IMR-90 (cell line): ENCODE results near the gene CTNNA1. TPM values are rescaled to one million over a fixed set of nuclear protein-coding genes. Genes with fewer than 3 reads are reported as not detected.
A peak's percentile ranks its signal among the peaks of the same experiment; 100 is the strongest.

ENCODE experiments used
- ATAC-seq: fragments of 200-7000 bp; cut with Tn5 transposase; 2 replicates; pipeline ENCODE4 v1.9.1; 2020; ENCODE audit warnings: low read depth, mild to moderate bottlenecking, moderate library complexity
- BruUV-seq: library from RNA; stranded (reverse); fragments of 400-500 nt; replicated peaks from 2 replicates; lab custom pipeline; 2021; lab: Mats Ljungman, UMichigan
- CTCF ChIA-PET: fragments of 300-600 bp; formaldehyde crosslinking; extraction: SDS; loops from one replicate; lab custom pipeline; 2021; ENCODE audit warnings: antibody characterized with exemption; lab: Yijun Ruan, JAX
- POLR2A ChIA-PET: fragments of 300-600 bp; sonication (Branson Sonifier 250); formaldehyde crosslinking; loops from one replicate; lab custom pipeline; 2022; ENCODE audit warnings: antibody characterized with exemption; ENCODE audit not compliant: unreplicated experiment; lab: Charles Lee
- DNase-seq: peaks from one replicate; pipeline ENCODE4 v3.0.0; 2013
- H2AFZ ChIP-seq: replicated peaks from 2 replicates; pipeline ENCODE3; 2013; ENCODE audit warnings: low read length, mild to moderate bottlenecking; ENCODE audit not compliant: poor library complexity
- H2AK5ac ChIP-seq: 2 replicates; pipeline ENCODE4 v1.6.1; 2013; ENCODE audit warnings: low read depth, low read length, inconsistent platforms
- H2AK9ac ChIP-seq: replicated peaks from 2 replicates; pipeline ENCODE3; 2013; ENCODE audit warnings: mild to moderate bottlenecking, low read depth, low read length, moderate library complexity; ENCODE audit not compliant: poor library complexity
- H2BK120ac ChIP-seq: 2 replicates; pipeline ENCODE4 v1.6.1; 2013; ENCODE audit warnings: low read depth, low read length, inconsistent platforms
- H2BK15ac ChIP-seq: 3 replicates; pipeline ENCODE4 v1.6.1; 2013; ENCODE audit warnings: low read depth, low read length, inconsistent platforms
- H2BK20ac ChIP-seq: 2 replicates; pipeline ENCODE4 v1.6.1; 2013; ENCODE audit warnings: low read depth, mild to moderate bottlenecking, inconsistent platforms, low read length, moderate library complexity
- H2BK5ac ChIP-seq: 2 replicates; pipeline ENCODE4 v1.6.1; 2013; ENCODE audit warnings: mild to moderate bottlenecking, low read depth, low read length, inconsistent platforms; ENCODE audit not compliant: poor library complexity, severe bottlenecking
- H3K14ac ChIP-seq: replicated peaks from 2 replicates; pipeline ENCODE4 v1.6.1; 2013; ENCODE audit warnings: low read depth, low read length, inconsistent platforms
- H3K18ac ChIP-seq: 2 replicates; pipeline ENCODE4 v1.6.1; 2013; ENCODE audit warnings: low read depth, low read length, control low read depth
- H3K23ac ChIP-seq: 2 replicates; pipeline ENCODE4 v1.6.1; 2013; ENCODE audit warnings: low read depth, low read length, inconsistent platforms
- H3K27ac ChIP-seq: 2 replicates; pipeline ENCODE4 v1.5.1; 2013; ENCODE audit warnings: mild to moderate bottlenecking, control low read depth, low read length; ENCODE audit not compliant: insufficient read depth
- H3K27me3 ChIP-seq: 2 replicates; pipeline ENCODE4 v1.6.1; 2013; ENCODE audit warnings: low read length; ENCODE audit not compliant: control insufficient read depth, insufficient read depth
- H3K36me3 ChIP-seq: 2 replicates; pipeline ENCODE4 v1.6.1; 2013; ENCODE audit warnings: low read length, mixed read lengths; ENCODE audit not compliant: control insufficient read depth, insufficient read depth
- H3K4ac ChIP-seq: 2 replicates; pipeline ENCODE4 v1.6.1; 2013; ENCODE audit warnings: low read depth, low read length, inconsistent platforms
- H3K4me1 ChIP-seq: 2 replicates; pipeline ENCODE4 v1.6.1; 2013; ENCODE audit warnings: low read length, mixed read lengths; ENCODE audit not compliant: control insufficient read depth, insufficient read depth
- H3K4me2 ChIP-seq: 2 replicates; pipeline ENCODE4 v1.6.1; 2013; ENCODE audit warnings: low read depth, mild to moderate bottlenecking, control low read depth, low read length, moderate library complexity
- H3K4me3 ChIP-seq: 2 replicates; pipeline ENCODE4 v1.5.1; 2013; ENCODE audit warnings: low read depth, mild to moderate bottlenecking, control low read depth, low read length, moderate library complexity; ENCODE audit not compliant: insufficient read depth
- H3K56ac ChIP-seq: 2 replicates; pipeline ENCODE4 v1.6.1; 2013; ENCODE audit warnings: low read length, inconsistent platforms; ENCODE audit not compliant: insufficient read depth; ENCODE audit errors: extremely low read depth
- H3K79me1 ChIP-seq, 2 experiments: 2 replicates each; pipeline ENCODE4 v1.6.1; 2013; ENCODE audit warnings: low read length in 2 of 2, inconsistent platforms in 1 of 2, low read depth in 1 of 2
- H3K9ac ChIP-seq: 2 replicates; pipeline ENCODE4 v1.6.1; 2013; ENCODE audit warnings: low read depth, low read length, control low read depth
- H3K9me1 ChIP-seq: 2 replicates; pipeline ENCODE4 v1.6.1; 2013; ENCODE audit warnings: low read length, inconsistent platforms; ENCODE audit not compliant: insufficient read depth
- H3K9me3 ChIP-seq: 2 replicates; pipeline ENCODE4 v1.6.1; 2013; ENCODE audit warnings: low read length; ENCODE audit not compliant: control insufficient read depth, insufficient read depth
- H4K20me1 ChIP-seq: 2 replicates; pipeline ENCODE4 v1.6.1; 2013; ENCODE audit warnings: low read length, inconsistent platforms; ENCODE audit not compliant: insufficient read depth
- H4K5ac ChIP-seq: 2 replicates; pipeline ENCODE4 v1.6.1; 2013; ENCODE audit warnings: mild to moderate bottlenecking, low read depth, low read length, control low read depth
- H4K8ac ChIP-seq, 2 experiments: 2 replicates each; pipeline ENCODE4 v1.6.1; 2013; ENCODE audit warnings: low read depth in 2 of 2, low read length in 2 of 2, control low read depth in 1 of 2, inconsistent platforms in 1 of 2
- H4K91ac ChIP-seq: 2 replicates; pipeline ENCODE4 v1.6.1; 2013; ENCODE audit warnings: low read depth, low read length, inconsistent platforms; ENCODE audit not compliant: insufficient read depth
- BHLHE40 ChIP-seq: fragments of 150-350 bp; IDR thresholded peaks from 2 replicates; pipeline ENCODE4 v1.6.1; 2016; ENCODE audit warnings: mild to moderate bottlenecking, low read depth, low read length
- CEBPB ChIP-seq: IDR thresholded peaks from 2 replicates; pipeline ENCODE4 v1.6.1; 2012; ENCODE audit warnings: low read depth, low read length, improper control_type of control experiment
- CHD1 ChIP-seq: IDR thresholded peaks from 2 replicates; pipeline ENCODE4 v1.6.1; 2012; ENCODE audit warnings: low read depth, low read length, improper control_type of control experiment
- CTCF ChIP-seq: conservative IDR thresholded peaks from 2 replicates; pipeline ENCODE4 v1.5.1; 2012; ENCODE audit warnings: mild to moderate bottlenecking, low read depth, low read length, improper control_type of control experiment
- ELK1 ChIP-seq: fragments of 150-350 bp; IDR thresholded peaks from 2 replicates; pipeline ENCODE4 v1.6.1; 2016; ENCODE audit warnings: low read depth, mild to moderate bottlenecking, low read length, moderate library complexity, borderline replicate concordance
- FOS ChIP-seq: fragments of 150-350 bp; IDR thresholded peaks from 2 replicates; pipeline ENCODE4 v1.6.1; 2016; ENCODE audit warnings: low read depth, low read length
- MAFK ChIP-seq: IDR thresholded peaks from 2 replicates; pipeline ENCODE4 v1.6.1; 2012; ENCODE audit warnings: low read depth, low read length, improper control_type of control experiment
- MAZ ChIP-seq: IDR thresholded peaks from 2 replicates; pipeline ENCODE4 v1.6.1; 2012; ENCODE audit warnings: low read depth, mild to moderate bottlenecking, low read length, improper control_type of control experiment, moderate library complexity, borderline replicate concordance
- MXI1 ChIP-seq: IDR thresholded peaks from 2 replicates; pipeline ENCODE4 v1.6.1; 2012; ENCODE audit warnings: low read depth, mild to moderate bottlenecking, low read length, moderate library complexity, borderline replicate concordance
- NFE2L2 ChIP-seq: fragments of 150-350 bp; IDR thresholded peaks from 2 replicates; pipeline ENCODE4 v1.6.1; 2016; ENCODE audit warnings: low read depth, mild to moderate bottlenecking, low read length
- POLR2A ChIP-seq: IDR thresholded peaks from 2 replicates; pipeline ENCODE4 v1.6.1; 2012; ENCODE audit warnings: mild to moderate bottlenecking, low read depth, low read length
- RAD21 ChIP-seq: IDR thresholded peaks from 2 replicates; pipeline ENCODE4 v1.6.1; 2012; ENCODE audit warnings: low read length, improper control_type of control experiment
- RCOR1 ChIP-seq: IDR thresholded peaks from 2 replicates; pipeline ENCODE4 v1.6.1; 2012; ENCODE audit warnings: mild to moderate bottlenecking, low read length, improper control_type of control experiment; ENCODE audit not compliant: insufficient replicate concordance
- RFX5 ChIP-seq: IDR thresholded peaks from 2 replicates; pipeline ENCODE4 v1.8.0; 2012; ENCODE audit warnings: low read depth, mild to moderate bottlenecking, low read length, moderate library complexity
- SMC3 ChIP-seq: fragments of 150-350 bp; IDR thresholded peaks from 2 replicates; pipeline ENCODE4 v1.6.1; 2016; ENCODE audit warnings: low read depth, mild to moderate bottlenecking, antibody characterized with exemption, low read length, moderate library complexity
- WGBS, 2 experiments: methylation state at CpG; one replicate each; pipeline versions ENCODE4 v1.1.5 to v1.1.7; 2013; ENCODE audit warnings: missing lambda C conversion rate in 2 of 2; ENCODE audit not compliant: insufficient read length in 1 of 2; ENCODE audit errors: extremely low coverage in 2 of 2; 5-methylcytosine and 5-hydroxymethylcytosine counted together
- dilution Hi-C: fragments of 300-500 bp; cut with HindIII; formaldehyde crosslinking; loops from one replicate; pipeline ENCODE4 v1.14.3; 2018; ENCODE audit warnings: low sequenced_read_pairs; ENCODE audit not compliant: unreplicated experiment
- in situ Hi-C: fragments of 300-500 bp; cut with MboI; formaldehyde crosslinking; loops from 3 replicates; pipeline ENCODE4 v1.14.3; 2019; ENCODE audit warnings: low sequenced_read_pairs, inconsistent platforms, mixed read lengths
- intact Hi-C: fragments of 100-400 bp; cut with micrococcal nuclease; formaldehyde crosslinking; loops from 2 replicates; pipeline ENCODE4 v1.10.0; 2022
- polyA plus RNA-seq, 3 experiments: library from polyadenylated mRNA; depleted of rRNA; stranded (reverse); fragments of >200 nt; gene quantifications; 2 replicates each; pipeline ENCODE4 v1.2.3, GENCODE V29; 2012; ENCODE audit warnings: low replicate concordance in 1 of 3
- total RNA-seq: library from RNA; depleted of rRNA; stranded (reverse); fragments of >200 nt; gene quantifications from 2 replicates; pipeline ENCODE4 v1.2.3, GENCODE V29; 2012
- TF ChIP-seq, protein P1 (sequence below): fragments of 150-350 bp; IDR thresholded peaks from 2 replicates; pipeline ENCODE4 v1.6.1; 2017; ENCODE audit warnings: mild to moderate bottlenecking, antibody characterized with exemption, low read length, low read depth

The CTNNA1 gene
- total and polyA plus RNA-seq, 2 of the 4 experiments (the other 2 are of a cell fraction), result 220 to 471 TPM

DNA sequence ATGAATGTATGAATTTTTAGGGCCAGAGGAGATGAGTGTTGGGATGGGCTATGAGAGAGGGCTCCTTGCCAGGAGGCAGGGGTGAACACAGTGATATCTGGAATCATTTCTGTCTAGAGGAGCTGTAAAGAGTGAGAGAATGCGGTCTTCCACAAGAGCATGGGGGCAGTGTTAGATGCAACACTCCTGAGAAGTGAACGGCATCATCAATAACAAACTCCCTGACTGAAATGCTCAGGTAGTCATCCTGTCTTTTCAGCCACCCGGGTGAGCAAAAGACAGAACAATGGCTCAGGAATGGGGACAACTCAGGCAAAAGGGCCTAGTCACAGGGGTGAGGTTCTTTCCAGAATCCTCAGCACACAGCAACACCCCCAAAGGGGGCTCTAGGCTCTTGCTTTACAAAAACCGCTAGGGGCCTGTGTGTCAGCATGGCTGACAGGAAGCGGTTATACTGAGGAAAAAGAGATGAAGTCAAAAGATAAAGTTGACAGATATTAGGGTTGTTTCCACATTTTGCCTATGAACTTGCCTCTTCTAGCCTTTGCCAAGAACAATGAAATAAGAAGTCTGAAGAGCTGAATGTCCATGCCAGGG, 226.6 kb downstream of the CTNNA1 start:
- H3K4me2 ChIP-seq, result no peak overlapping the region
- H3K18ac ChIP-seq, result no peak overlapping the region
- H2AK5ac ChIP-seq, result no peak overlapping the region; the same call in 1 of the 2 replicates
- WGBS, 2 experiments, result 100% methylated on average over 1 of the region's 5 CpGs; no CpG with 5 or more reads in 1 of the 2 experiments
- TF ChIP-seq RAD21 (no peak), ELK1 (no peak), CHD1 (no peak), RCOR1 (no peak), RFX5 (no peak), NFE2L2 (no peak), BHLHE40 (no peak), MXI1 (no peak), CEBPB (no peak), POLR2A (no peak), MAZ (no peak), MAFK (no peak), CTCF (no peak), SMC3 (no peak), FOS (no peak)
- TF ChIP-seq, protein P1, sequence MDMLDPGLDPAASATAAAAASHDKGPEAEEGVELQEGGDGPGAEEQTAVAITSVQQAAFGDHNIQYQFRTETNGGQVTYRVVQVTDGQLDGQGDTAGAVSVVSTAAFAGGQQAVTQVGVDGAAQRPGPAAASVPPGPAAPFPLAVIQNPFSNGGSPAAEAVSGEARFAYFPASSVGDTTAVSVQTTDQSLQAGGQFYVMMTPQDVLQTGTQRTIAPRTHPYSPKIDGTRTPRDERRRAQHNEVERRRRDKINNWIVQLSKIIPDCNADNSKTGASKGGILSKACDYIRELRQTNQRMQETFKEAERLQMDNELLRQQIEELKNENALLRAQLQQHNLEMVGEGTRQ, result no peak
- H2AK9ac ChIP-seq, result no peak overlapping the region
- H2BK15ac ChIP-seq, result no peak overlapping the region
- H2AFZ ChIP-seq, result no peak overlapping the region
- no peak overlapping the region for H4K8ac ChIP-seq
- H3K4me1 ChIP-seq, result peaks cover 8% of the 10 kb centered on the region
- H4K20me1 ChIP-seq, result no peaks in the 10 kb centered on the region
- ChIA-PET CTCF (interaction anchor here (0.9 kb wide), 1 partner anchor 59 kb away, joined by 3 read pairs; no protein-coding TSS in a partner anchor), POLR2A (no interaction called here)
- peak overlapping the region; percentile 3; the same call in 1 of the 2 replicates for H3K4ac ChIP-seq
- ATAC-seq (no peak), DNase-seq (no peak)
- dilution Hi-C loops (no loop called here), intact Hi-C loops (no loop called here), in situ Hi-C loops (no loop called here)
- H3K14ac ChIP-seq, result no peak overlapping the region
- no peak overlapping the region for H3K27ac ChIP-seq
- H3K27me3 ChIP-seq, result no peaks in the 10 kb centered on the region
- H3K9ac ChIP-seq, result no peak overlapping the region
- 0 out of 2 replicates have a peak overlapping the region, but pooled peaks have one; percentile 1 for H2BK20ac ChIP-seq
- H3K4me3 ChIP-seq, result no peak overlapping the region
- H3K56ac ChIP-seq, result no peak overlapping the region
- peaks cover 23% of the 10 kb centered on the region for H3K9me1 ChIP-seq
- H3K79me1 ChIP-seq, result peaks cover 0 to 8% of the 10 kb centered on the region in 2 experiments; a peak in 1 of 4 replicates
- no peak overlapping the region for H2BK120ac ChIP-seq
- no peaks in the 10 kb centered on the region for H3K36me3 ChIP-seq
- BruUV-seq, result no TSS peak
- H4K91ac ChIP-seq, result no peak overlapping the region
- H3K23ac ChIP-seq, result no peak overlapping the region
- no peaks in the 10 kb centered on the region for H3K9me3 ChIP-seq
- no peak overlapping the region for H4K5ac ChIP-seq
- H2BK5ac ChIP-seq, result no peak overlapping the region
